Activated T-helper 2 cell treated with anti-CD3 and anti-CD28 coated beads, Interferon-gamma antibody, Interleukin-2, Interleukin-4, amounts not matched to agents 10 μg/mL and 5 μg/mL and 100 μg/mL, durations not matched to agents 14 hours and 24 hours and 36 hours (primary cell): ENCODE results near the gene DIS3L. TPM values are rescaled to one million over a fixed set of nuclear protein-coding genes. Genes with fewer than 3 reads are reported as not detected.
"Not testable (repeated sequence)": the region's sequence is repeated elsewhere in the genome, so short reads cannot be mapped to it uniquely, and the experiment has no call there.

Source experiments
- DNase-seq: peaks from one replicate; pipeline ENCODE4 v3.0.0; 2021; ENCODE audit warnings: low spot score
- H3K27ac Mint-ChIP-seq: one replicate; pipeline ENCODE4 v1.8.0; 2021; ENCODE audit warnings: mixed read lengths
- H3K27me3 Mint-ChIP-seq: one replicate; pipeline ENCODE4 v1.8.0; 2021; ENCODE audit warnings: low read depth, mixed read lengths
- H3K36me3 Mint-ChIP-seq: one replicate; pipeline ENCODE4 v1.8.0; 2021; ENCODE audit warnings: low read depth, mixed read lengths
- H3K4me1 Mint-ChIP-seq: one replicate; pipeline ENCODE4 v1.8.0; 2021; ENCODE audit warnings: low read depth, mixed read lengths
- H3K4me3 Mint-ChIP-seq: one replicate; pipeline ENCODE4 v1.8.0; 2021; ENCODE audit warnings: low read depth, mild to moderate bottlenecking, moderate library complexity, mixed read lengths
- H3K9me3 Mint-ChIP-seq: one replicate; pipeline ENCODE4 v1.8.0; 2021; ENCODE audit warnings: mixed read lengths
- intact Hi-C: fragments of 100-400 bp; cut with micrococcal nuclease; formaldehyde crosslinking; loops from one replicate; pipeline ENCODE4 v1.15.1; 2023
- total RNA-seq: library from RNA; stranded (reverse); gene quantifications from 2 replicates; pipeline ENCODE4 v1.2.3, GENCODE V29; 2022

The DIS3L gene
- total RNA-seq, 1 donor from 2014 or later: 49.8 TPM

DNA sequence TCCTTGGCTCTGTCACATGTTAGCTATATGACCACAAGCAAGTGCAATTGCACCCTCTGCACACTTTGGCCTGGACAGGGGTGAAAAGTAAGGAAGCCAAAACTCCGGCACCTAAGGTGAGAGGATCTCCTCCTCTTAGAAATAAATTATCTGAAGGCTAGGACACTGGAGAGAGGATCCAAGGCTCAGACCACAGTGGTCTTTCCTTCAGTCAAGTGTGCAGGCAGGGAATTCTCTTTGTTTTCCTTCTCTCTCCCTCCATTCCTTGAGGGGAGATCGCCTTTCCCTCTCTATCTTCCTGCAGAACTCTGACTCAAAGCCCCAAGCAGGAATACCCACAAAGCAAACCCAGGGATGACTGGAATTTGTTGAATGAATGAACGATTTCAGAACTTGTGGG is 36.7 kb upstream of the DIS3L start:
- no peaks in the 10 kb centered on the region for H3K36me3 Mint-ChIP-seq

DNA sequence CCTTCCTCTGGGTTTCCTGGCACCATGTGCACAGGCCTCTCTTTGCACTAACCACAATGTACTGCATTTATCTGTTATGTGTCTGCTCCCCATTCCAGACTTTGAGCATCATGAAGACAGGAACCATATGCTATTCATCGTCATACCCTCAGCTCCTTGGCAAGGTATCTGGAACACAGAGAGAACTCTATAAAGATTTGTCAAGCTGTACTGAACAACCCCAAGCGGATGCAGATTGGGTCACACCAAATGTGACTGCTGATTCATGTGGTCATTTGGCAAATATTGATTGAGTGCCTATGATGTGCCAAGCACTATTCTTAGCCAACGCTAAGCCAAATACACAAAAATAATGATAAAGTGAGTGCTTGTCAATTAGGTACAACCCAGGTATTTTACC is 32.3 kb upstream of the DIS3L start:
- Mint-ChIP-seq H3K27ac (no peak overlapping the region), H3K9me3 (peaks cover 9% of the 10 kb centered on the region), H3K27me3 (peaks cover 38% of the 10 kb centered on the region), H3K4me3 (no peak overlapping the region), H3K4me1 (no peaks in the 10 kb centered on the region), H3K36me3 (no peaks in the 10 kb centered on the region)
- intact Hi-C loops: no loop called here
- DNase-seq: no peak

More for the DNA sequence above, 36.7 kb upstream of the DIS3L start:
- DNase-seq: no peak
- Mint-ChIP-seq H3K27ac (no peak overlapping the region), H3K4me3 (no peak overlapping the region), H3K9me3 (no peaks in the 10 kb centered on the region), H3K4me1 (peaks cover 7% of the 10 kb centered on the region), H3K27me3 (peaks cover 60% of the 10 kb centered on the region)
- intact Hi-C loops: no loop called here

DNA sequence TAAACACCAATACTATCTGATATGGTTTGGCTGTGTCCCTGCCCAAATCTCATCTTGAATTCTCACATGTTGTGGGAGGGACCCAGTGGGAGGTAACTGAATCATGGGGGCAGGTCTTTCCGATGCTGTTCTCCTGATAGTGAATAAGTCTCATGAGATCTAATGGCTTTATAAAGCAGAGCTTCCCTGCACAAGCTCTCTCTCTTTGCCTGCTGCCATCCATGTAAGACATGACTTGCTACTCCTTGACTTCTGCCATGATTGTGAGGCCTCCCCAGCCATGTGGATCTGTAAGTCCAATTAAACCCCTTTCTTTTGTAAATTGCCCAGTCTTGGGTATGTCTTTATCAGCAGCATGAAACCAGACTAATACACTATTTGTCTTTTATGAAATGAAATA is 30.5 kb upstream of the DIS3L start:
- H3K36me3 Mint-ChIP-seq, H3K9me3 Mint-ChIP-seq, DNase-seq, H3K27ac Mint-ChIP-seq, intact Hi-C loops, H3K4me3 Mint-ChIP-seq, H3K4me1 Mint-ChIP-seq: not testable (repeated sequence)
- peaks cover 28% of the 10 kb centered on the region for H3K27me3 Mint-ChIP-seq

DNA sequence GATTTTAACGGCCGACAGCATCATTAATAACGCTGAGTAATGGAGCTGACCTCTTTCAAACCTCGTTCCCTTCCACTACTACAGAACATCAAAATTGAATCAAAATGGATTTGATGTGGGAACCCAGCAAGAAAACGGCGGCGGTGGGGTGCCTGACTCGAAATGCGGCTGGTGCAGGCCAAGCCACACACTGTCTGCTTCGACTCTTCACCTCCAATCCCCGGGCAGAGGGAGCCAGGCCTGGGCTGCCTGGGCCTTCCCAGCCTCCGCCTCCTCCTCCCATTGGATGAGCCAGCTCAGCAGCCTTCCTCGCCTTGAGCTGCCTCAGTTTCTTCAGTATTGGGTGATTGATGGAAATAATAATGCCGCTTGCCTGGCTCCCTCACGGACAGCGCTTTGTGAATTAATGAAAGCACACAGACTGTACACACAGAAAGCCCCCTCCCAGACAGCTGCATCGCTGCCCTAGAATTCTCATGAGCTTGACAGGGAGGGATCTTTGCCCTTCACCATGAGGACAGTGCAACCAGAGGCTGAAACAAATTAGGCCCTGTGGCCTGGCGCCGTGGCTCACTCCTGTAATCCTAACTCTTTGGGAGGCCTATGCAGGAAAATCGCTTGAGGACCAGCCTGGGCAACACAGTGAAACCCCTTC is 28.4 kb upstream of the DIS3L start:
- Mint-ChIP-seq H3K27ac (no peak overlapping the region), H3K4me1 (no peaks in the 10 kb centered on the region), H3K27me3 (peaks cover 33% of the 10 kb centered on the region), H3K9me3 (peaks cover 9% of the 10 kb centered on the region), H3K36me3 (no peaks in the 10 kb centered on the region), H3K4me3 (no peak overlapping the region)
- no peak for DNase-seq
- intact Hi-C loops: no loop called here

DNA sequence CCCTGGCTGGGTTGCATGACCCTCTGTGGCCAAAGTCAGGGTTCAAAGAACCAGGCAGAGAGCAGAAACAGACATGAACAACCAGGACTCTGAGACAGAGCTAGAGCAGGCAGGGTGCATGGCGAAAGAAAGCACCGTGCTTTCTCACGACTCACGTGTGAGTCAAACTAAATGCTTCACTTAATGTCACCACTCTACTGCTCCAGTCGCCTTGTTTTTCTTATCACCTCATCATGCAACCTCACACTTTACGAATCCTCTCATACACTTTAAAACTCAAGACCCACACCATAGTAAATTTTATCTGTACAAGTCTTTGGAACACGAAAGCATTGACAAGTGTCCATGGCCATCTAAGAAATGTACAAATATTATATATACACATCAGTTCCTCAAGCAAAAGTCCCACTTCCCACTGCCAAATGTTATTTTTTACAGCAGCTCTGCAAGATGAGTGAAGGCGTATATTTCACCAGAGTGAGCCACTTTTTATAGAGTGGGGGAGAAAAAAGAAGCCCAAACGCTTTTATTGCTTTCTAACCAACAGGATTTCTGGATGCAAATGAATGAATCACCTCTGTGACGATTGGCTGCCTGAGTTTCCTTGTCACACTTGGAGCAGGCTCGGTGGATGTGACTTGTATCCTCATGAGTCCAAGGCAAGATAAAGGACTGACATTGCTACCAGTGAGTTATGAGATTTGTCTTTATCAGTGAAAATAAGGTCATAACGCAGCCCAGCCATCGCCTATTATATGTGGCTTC is 23.9 kb upstream of the DIS3L start:
- Mint-ChIP-seq H3K4me1 (no peaks in the 10 kb centered on the region), H3K27ac (no peak overlapping the region), H3K9me3 (no peaks in the 10 kb centered on the region), H3K27me3 (peaks cover 21% of the 10 kb centered on the region), H3K36me3 (no peaks in the 10 kb centered on the region), H3K4me3 (no peak overlapping the region)
- intact Hi-C loops: no loop called here
- no peak for DNase-seq

DNA sequence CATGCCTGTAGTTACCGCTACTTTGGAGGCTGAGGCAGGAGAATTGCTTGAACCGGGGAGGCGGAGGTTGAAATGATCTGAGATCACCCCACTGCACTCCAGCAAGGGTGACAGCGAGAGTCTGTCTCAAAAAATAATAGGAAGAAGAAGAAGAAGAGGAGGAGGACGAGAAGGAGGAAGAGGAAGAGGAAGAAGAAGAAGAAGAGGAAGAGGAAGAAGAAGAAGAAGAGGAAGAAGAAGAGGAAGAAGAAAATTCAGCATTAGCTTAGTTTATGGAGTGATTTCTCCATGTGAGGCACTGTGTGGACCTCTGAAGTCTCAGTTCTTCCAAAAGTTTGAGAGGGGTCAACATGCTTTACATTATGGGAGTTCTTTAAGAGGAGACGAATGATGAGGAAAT is 22.4 kb upstream of the DIS3L start:
- no peaks in the 10 kb centered on the region for H3K36me3 Mint-ChIP-seq
- intact Hi-C loops: no loop called here
- H3K9me3 Mint-ChIP-seq: no peaks in the 10 kb centered on the region
- no peaks in the 10 kb centered on the region for H3K4me1 Mint-ChIP-seq
- DNase-seq: no peak
- no peak overlapping the region for H3K4me3 Mint-ChIP-seq
- peaks cover 24% of the 10 kb centered on the region for H3K27me3 Mint-ChIP-seq
- H3K27ac Mint-ChIP-seq: no peak overlapping the region

DNA sequence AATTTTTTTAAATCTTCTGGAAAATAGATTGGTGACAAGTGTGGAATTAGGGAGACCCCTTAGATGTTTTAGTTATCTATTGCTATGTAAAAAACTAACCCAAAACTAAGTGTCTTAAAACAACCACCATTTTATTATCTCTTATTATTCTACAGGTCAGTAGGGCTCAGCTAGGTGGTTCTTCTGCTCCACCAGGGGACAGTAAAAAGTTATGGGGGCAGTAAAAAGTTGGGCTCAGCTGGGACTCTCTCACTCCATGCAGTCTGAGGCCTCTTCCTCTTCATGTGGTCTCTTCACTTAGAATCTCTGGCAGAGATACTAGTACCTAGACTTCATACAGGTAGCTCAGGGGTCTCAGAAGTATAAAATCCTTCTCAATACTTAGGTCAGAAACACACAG is 18.0 kb upstream of the DIS3L start:
- Mint-ChIP-seq H3K4me3 (no peak overlapping the region), H3K9me3 (no peaks in the 10 kb centered on the region), H3K27me3 (peaks cover 8% of the 10 kb centered on the region), H3K27ac (no peak overlapping the region), H3K36me3 (no peaks in the 10 kb centered on the region), H3K4me1 (no peaks in the 10 kb centered on the region)
- DNase-seq: no peak
- intact Hi-C loops: no loop called here

DNA sequence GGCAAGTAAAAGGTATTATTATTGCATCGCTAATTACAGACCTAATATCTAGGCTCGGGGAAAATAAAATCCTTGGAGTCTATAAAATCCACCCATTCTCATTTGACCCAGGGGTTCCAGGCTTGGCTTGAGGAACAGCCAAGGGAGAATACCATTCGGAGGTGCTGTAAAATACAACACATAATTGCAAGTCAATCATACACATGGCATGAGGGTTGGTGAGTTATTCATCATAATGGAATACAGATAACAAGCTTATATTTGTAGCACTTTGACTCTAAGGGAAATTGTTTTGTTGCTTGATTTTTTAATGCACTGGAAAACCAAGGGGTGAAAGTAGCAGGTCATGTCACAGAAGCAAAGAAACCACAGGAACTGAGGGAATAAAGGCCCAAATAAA is 16.8 kb upstream of the DIS3L start:
- intact Hi-C loops: no loop called here
- Mint-ChIP-seq H3K27me3 (peaks cover 10% of the 10 kb centered on the region), H3K4me3 (no peak overlapping the region), H3K4me1 (no peaks in the 10 kb centered on the region), H3K9me3 (no peaks in the 10 kb centered on the region), H3K27ac (no peak overlapping the region), H3K36me3 (no peaks in the 10 kb centered on the region)
- no peak for DNase-seq

DNA sequence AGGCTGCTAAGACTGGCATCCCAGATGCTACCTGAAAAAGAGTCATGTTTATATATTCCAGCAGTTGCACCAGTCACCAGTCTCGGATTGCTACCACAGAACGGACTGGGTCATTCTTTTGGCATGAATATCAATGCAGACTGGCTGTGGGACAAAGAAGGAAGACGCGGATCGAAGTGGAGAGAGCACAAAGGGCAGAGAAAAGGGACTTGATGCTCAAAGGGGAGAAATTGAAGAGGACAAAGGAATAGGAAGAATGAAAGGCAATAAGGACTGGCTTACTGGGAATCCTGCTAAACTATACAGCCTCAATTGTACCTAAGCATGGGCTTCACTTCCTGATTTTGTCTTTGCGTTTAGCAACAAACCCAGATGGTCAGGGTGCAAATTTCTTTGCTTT is 15.3 kb upstream of the DIS3L start:
- H3K4me1 Mint-ChIP-seq: no peaks in the 10 kb centered on the region
- intact Hi-C loops: no loop called here
- H3K27me3 Mint-ChIP-seq: peaks cover 7% of the 10 kb centered on the region
- no peak overlapping the region for H3K4me3 Mint-ChIP-seq
- no peaks in the 10 kb centered on the region for H3K9me3 Mint-ChIP-seq
- DNase-seq: no peak
- H3K36me3 Mint-ChIP-seq: no peaks in the 10 kb centered on the region
- no peak overlapping the region for H3K27ac Mint-ChIP-seq

DNA sequence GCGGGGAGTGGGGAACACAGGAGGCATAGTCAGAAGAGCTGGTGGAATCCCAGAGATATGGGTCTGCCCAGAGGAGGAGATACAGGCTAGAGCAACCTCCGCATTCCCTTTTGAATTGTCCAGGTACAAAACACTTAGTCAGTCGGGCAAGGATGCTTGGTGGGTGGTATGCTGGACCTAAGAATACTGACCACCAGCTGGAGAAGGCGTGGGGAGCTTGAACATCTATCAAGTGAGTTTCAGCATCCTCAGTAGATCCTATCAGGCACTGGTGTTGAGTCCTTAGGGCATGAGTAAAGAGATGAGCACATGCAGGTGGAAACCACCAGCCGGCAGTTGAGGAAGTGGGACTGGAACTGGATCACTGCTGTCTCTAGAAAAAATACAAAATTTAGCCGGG is 14.7 kb upstream of the DIS3L start:
- H3K9me3 Mint-ChIP-seq: no peaks in the 10 kb centered on the region
- intact Hi-C loops: no loop called here
- H3K27me3 Mint-ChIP-seq: peaks cover 7% of the 10 kb centered on the region
- DNase-seq: no peak
- no peak overlapping the region for H3K4me3 Mint-ChIP-seq
- H3K27ac Mint-ChIP-seq: no peak overlapping the region
- no peaks in the 10 kb centered on the region for H3K36me3 Mint-ChIP-seq
- no peaks in the 10 kb centered on the region for H3K4me1 Mint-ChIP-seq

DNA sequence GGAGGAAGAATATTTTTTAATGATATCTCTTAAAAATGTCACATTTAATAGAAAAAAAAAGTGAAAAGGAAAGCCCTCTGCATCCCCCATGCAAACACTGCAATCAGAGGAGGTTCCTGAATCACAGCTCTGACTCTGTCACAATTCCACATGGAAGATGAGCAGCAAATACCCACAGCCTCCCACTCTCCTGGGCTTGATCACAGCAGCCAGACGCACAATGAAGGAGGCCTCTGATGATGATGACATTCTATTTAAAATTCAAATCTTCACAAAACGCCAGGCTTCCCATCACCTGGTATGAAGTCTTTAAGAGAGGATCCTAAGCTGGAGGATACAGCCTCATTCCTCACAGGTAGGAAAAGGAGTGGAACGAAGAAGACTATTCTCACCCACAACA is 9.1 kb upstream of the DIS3L start:
- intact Hi-C loops: no loop called here

DNA sequence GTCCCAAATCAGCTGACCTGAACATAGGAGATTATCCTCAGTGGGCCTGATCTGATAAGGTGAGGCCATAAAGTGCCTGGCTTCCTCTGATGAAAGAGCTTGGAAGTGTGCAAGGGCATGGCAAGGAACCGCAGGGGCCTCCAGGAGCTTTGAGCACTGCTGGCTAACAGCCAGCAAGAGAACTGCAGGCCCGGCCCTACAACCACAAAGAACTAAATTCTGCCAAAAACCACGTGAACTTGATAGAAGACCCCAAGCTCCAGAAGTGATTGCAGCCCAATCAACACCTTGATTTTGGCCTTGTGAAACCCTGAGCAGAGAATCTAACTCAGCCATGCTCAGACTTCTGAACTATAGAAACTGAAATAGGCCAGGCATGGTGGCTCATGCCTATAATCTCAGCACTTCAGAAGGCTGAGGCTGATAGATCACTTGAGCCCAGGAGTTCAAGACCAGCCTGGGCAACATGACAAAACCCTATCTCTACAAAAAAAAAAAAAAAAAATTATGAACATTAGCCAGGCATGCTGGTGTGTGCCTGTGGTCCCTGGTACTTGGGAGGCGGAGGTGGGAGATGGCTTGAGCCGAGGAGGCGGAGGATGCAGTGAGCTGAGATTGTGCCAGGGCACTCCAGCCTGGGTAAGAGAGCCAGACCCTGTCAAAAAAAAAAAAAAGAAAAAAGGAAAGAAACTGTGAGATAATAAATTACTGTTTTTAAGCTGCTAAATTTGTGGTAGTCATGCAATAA is 7.7 kb upstream of the DIS3L start:
- H3K4me1 Mint-ChIP-seq: peaks cover 12% of the 10 kb centered on the region
- H3K36me3 Mint-ChIP-seq: no peaks in the 10 kb centered on the region
- H3K27me3 Mint-ChIP-seq: peaks cover 2% of the 10 kb centered on the region
- no peaks in the 10 kb centered on the region for H3K9me3 Mint-ChIP-seq
- H3K4me3 Mint-ChIP-seq: no peak overlapping the region
- no peak overlapping the region for H3K27ac Mint-ChIP-seq
- DNase-seq: no peak
- intact Hi-C loops: no loop called here

More for the DNA sequence above, 9.1 kb upstream of the DIS3L start:
- Mint-ChIP-seq H3K4me3 (no peak overlapping the region), H3K4me1 (peaks cover 5% of the 10 kb centered on the region), H3K27ac (no peak overlapping the region), H3K27me3 (peaks cover 2% of the 10 kb centered on the region), H3K9me3 (no peaks in the 10 kb centered on the region), H3K36me3 (no peaks in the 10 kb centered on the region)
- DNase-seq: no peak

DNA sequence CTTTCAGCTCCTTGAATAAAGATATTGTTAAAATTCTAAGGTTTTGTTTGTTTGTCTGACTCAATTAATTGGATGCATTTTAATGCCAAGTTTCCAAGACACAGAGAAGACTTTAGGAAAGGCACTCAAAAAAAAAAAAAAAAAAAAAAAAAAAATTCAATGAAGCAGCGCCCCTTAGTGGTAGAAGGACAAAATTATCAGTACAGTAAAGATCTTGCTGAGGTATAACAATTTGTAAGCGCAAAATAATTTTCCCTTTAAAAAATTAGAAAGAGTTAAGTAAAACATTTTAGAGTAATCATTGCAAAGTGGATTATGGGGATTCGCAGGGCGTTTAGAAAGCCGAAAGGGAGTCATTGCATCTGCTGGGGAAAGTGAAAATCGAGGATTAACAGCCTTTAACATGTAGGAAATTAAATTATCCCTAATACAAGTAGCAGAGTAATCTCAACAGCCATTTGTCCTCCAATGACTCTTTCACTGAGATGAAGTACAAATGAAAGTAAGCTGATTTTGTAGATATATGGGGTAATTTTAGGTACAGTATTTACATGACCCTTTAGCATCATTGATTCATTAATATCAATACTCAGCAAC is 5.8 kb upstream of the DIS3L start:
- Mint-ChIP-seq H3K9me3 (no peaks in the 10 kb centered on the region), H3K27ac (no peak overlapping the region), H3K27me3 (no peaks in the 10 kb centered on the region), H3K4me1 (peaks cover 25% of the 10 kb centered on the region), H3K4me3 (no peak overlapping the region), H3K36me3 (no peaks in the 10 kb centered on the region)
- intact Hi-C loops: no loop called here
- no peak for DNase-seq
